Neural progenitor cell (in vitro differentiated cells): Measurements from ENCODE around the gene INMT. TPM values are rescaled to one million over a fixed set of nuclear protein-coding genes. Genes with fewer than 3 reads are reported as not detected.

Source experiments
- DNase-seq: peaks from one replicate; pipeline ENCODE4 v3.0.0-alpha.2; 2016; ENCODE audit warnings: low spot score
- H2AFZ ChIP-seq: fragments of 200-600 bp; sonication (generic); replicated peaks from 2 replicates; pipeline ENCODE4 v1.6.1; 2016; ENCODE audit warnings: antibody characterized with exemption
- H3F3A ChIP-seq: fragments of 200-600 bp; sonication (generic); 2 replicates; pipeline ENCODE4 v1.6.1; 2016; ENCODE audit warnings: antibody characterized with exemption, low read depth
- H3K27ac ChIP-seq: fragments of 200-600 bp; sonication (generic); 2 replicates; pipeline ENCODE4 v1.5.1; 2016; ENCODE audit warnings: mild to moderate bottlenecking
- H3K27me3 ChIP-seq: fragments of 200-600 bp; sonication (generic); 2 replicates; pipeline ENCODE4 v1.6.1; 2016; ENCODE audit warnings: mild to moderate bottlenecking, moderate library complexity
- H3K36me3 ChIP-seq: fragments of 200-600 bp; sonication (generic); 2 replicates; pipeline ENCODE4 v1.5.1; 2016
- H3K4me1 ChIP-seq: fragments of 200-600 bp; sonication (generic); 2 replicates; pipeline ENCODE4 v1.6.1; 2016; ENCODE audit warnings: mixed run types
- H3K4me2 ChIP-seq: fragments of 200-600 bp; sonication (generic); 2 replicates; pipeline ENCODE4 v1.6.1; 2016
- H3K4me3 ChIP-seq: fragments of 200-600 bp; sonication (generic); 2 replicates; pipeline ENCODE4 v1.5.1; 2016
- H3K79me2 ChIP-seq: fragments of 200-600 bp; sonication (generic); 2 replicates; pipeline ENCODE4 v1.6.1; 2016; ENCODE audit warnings: low read depth
- H3K9ac ChIP-seq: fragments of 200-600 bp; sonication (generic); 2 replicates; pipeline ENCODE4 v1.6.1; 2016
- H3K9me3 ChIP-seq: fragments of 200-600 bp; sonication (generic); 2 replicates; pipeline ENCODE4 v1.5.1; 2016; ENCODE audit warnings: low read depth
- H4K20me1 ChIP-seq: fragments of 200-600 bp; sonication (generic); 2 replicates; pipeline ENCODE4 v1.6.1; 2016; ENCODE audit warnings: low read depth
- H3K27ac Mint-ChIP-seq: 3 replicates; pipeline ENCODE4 v1.8.0; 2021; ENCODE audit warnings: mixed read lengths
- H3K27me3 Mint-ChIP-seq: 2 replicates; pipeline ENCODE4 v1.8.0; 2022; ENCODE audit warnings: low read depth, mild to moderate bottlenecking, inconsistent platforms, moderate library complexity, mixed read lengths; ENCODE audit not compliant: insufficient read depth
- H3K36me3 Mint-ChIP-seq: 3 replicates; pipeline ENCODE4 v1.8.0; 2021; ENCODE audit warnings: mixed read lengths
- H3K4me1 Mint-ChIP-seq: 3 replicates; pipeline ENCODE4 v1.8.0; 2021; ENCODE audit warnings: mixed read lengths
- H3K4me3 Mint-ChIP-seq: 3 replicates; pipeline ENCODE4 v1.8.0; 2021; ENCODE audit warnings: mild to moderate bottlenecking, moderate library complexity, mixed read lengths
- H3K9me3 Mint-ChIP-seq: 3 replicates; pipeline ENCODE4 v1.8.0; 2020; ENCODE audit warnings: mixed read lengths
- CTCF ChIP-seq: fragments of 200-600 bp; sonication (generic); IDR thresholded peaks from 2 replicates; pipeline ENCODE4 v1.5.1; 2017; ENCODE audit warnings: antibody characterized with exemption, mild to moderate bottlenecking
- EZH2 ChIP-seq: fragments of 200-600 bp; sonication (generic); IDR thresholded peaks from 2 replicates; pipeline ENCODE4 v1.6.1; 2017; ENCODE audit warnings: antibody characterized with exemption, mild to moderate bottlenecking, moderate library complexity
- EZH2phosphoT487 ChIP-seq: fragments of 200-600 bp; sonication (generic); IDR thresholded peaks from 2 replicates; pipeline ENCODE4 v1.6.1; 2017; ENCODE audit warnings: antibody characterized with exemption
- total RNA-seq: library from RNA; depleted of rRNA; stranded (reverse); fragments of >200 nt; gene quantifications from 2 replicates; pipeline ENCODE4 v1.2.3, GENCODE V29; 2015; ENCODE audit warnings: low replicate concordance

The INMT gene
- total RNA-seq, 1 donor from 2014 or later = 5.0 TPM

DNA sequence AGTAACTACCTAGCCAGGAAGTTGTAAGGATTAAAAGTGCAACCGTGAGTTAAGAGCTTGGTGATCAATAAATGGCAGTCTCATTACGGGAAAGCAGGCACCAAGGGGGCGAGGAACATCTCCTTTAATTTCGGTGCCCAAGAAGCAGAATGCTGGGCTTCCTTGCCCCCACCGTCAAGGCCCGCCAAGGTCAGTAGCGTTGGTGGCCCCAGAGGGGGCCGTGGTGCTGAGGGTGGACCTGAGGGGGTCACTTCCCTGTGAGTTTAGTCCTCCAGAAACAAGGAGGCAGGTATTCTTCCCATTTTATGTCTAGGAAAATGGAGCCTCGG is 18.9 kb downstream of the INMT start:
- peak overlapping the region; percentile 90 for H2AFZ ChIP-seq
- no peaks in the 10 kb centered on the region for H3K36me3 Mint-ChIP-seq
- no peak overlapping the region for H3K9ac ChIP-seq
- H3K27ac Mint-ChIP-seq = peak overlapping the region; percentile 50
- H3K4me3 Mint-ChIP-seq = peak overlapping the region; percentile 96
- H3K9me3 ChIP-seq = no peaks in the 10 kb centered on the region
- no peak for DNase-seq
- no peak overlapping the region for H3K27ac ChIP-seq
- peaks cover 3% of the 10 kb centered on the region for H3K27me3 Mint-ChIP-seq
- H3K4me1 ChIP-seq = peaks cover 3% of the 10 kb centered on the region
- H3K9me3 Mint-ChIP-seq = no peaks in the 10 kb centered on the region
- H3K36me3 ChIP-seq = no peaks in the 10 kb centered on the region
- no peaks in the 10 kb centered on the region for H3K27me3 ChIP-seq
- H3F3A ChIP-seq = no peaks in the 10 kb centered on the region
- TF ChIP-seq EZH2phosphoT487 = no peak
- no peak for TF ChIP-seq CTCF
- TF ChIP-seq EZH2 = no peak
- H3K4me3 ChIP-seq = peak overlapping the region; percentile 84
- H3K4me2 ChIP-seq = peak overlapping the region; percentile 78
- peaks cover 12% of the 10 kb centered on the region for H3K79me2 ChIP-seq
- no peaks in the 10 kb centered on the region for H4K20me1 ChIP-seq
- H3K4me1 Mint-ChIP-seq = peaks cover 13% of the 10 kb centered on the region

GRCh38 chr7:30771174-30771879 is 19.4 kb downstream of the INMT start, which contains the start of gene MINDY4:
Gene MINDY4, plus strand, starts transcription at chr7:30771417. Its CDS starts 77 bp downstream, at chr7:30771494.
- Histone ChIP-seq H3K9ac (peak within 1 kb of the TSS; percentile 36), H3K4me1 (peaks cover 3% of the 10 kb centered on the region), H3K4me2 (peak within 1 kb of the TSS; percentile 78), H3K79me2 (peaks cover 12% of the 10 kb centered on the region), H3K27ac (no peak within 1 kb of the TSS), H3K27me3 (no peaks in the 10 kb centered on the region), H2AFZ (peak within 1 kb of the TSS; percentile 90), H3F3A (no peaks in the 10 kb centered on the region), H3K4me3 (peak within 1 kb of the TSS; percentile 84), H3K9me3 (no peaks in the 10 kb centered on the region), H4K20me1 (no peaks in the 10 kb centered on the region), H3K36me3 (no peaks in the 10 kb centered on the region)
- Mint-ChIP-seq H3K4me1 (peaks cover 13% of the 10 kb centered on the region), H3K27ac (peak within 1 kb of the TSS; percentile 87), H3K36me3 (no peaks in the 10 kb centered on the region), H3K4me3 (peak within 1 kb of the TSS; percentile 96), H3K27me3 (peaks cover 3% of the 10 kb centered on the region), H3K9me3 (no peaks in the 10 kb centered on the region)
- TF ChIP-seq EZH2phosphoT487 (no peak), CTCF (peak; percentile 18)
- DNase-seq = peak; percentile 91

GRCh38 chr7:30771880-30772425 is 20.0 kb downstream of the INMT start:
- peaks cover 3% of the 10 kb centered on the region for H3K27me3 Mint-ChIP-seq
- Histone ChIP-seq H3F3A (no peaks in the 10 kb centered on the region), H3K9me3 (no peaks in the 10 kb centered on the region), H4K20me1 (no peaks in the 10 kb centered on the region), H3K27me3 (no peaks in the 10 kb centered on the region), H3K4me1 (peaks cover 3% of the 10 kb centered on the region), H3K27ac (no peak overlapping the region), H3K4me2 (peak overlapping the region; percentile 78), H3K4me3 (peak overlapping the region; percentile 84), H3K36me3 (no peaks in the 10 kb centered on the region), H3K9ac (peak overlapping the region; percentile 36), H3K79me2 (peaks cover 12% of the 10 kb centered on the region), H2AFZ (peak overlapping the region; percentile 90)
- peak overlapping the region; percentile 96 for H3K4me3 Mint-ChIP-seq
- no peaks in the 10 kb centered on the region for H3K36me3 Mint-ChIP-seq
- H3K27ac Mint-ChIP-seq = peak overlapping the region; percentile 87
- peak; percentile 19 for DNase-seq
- H3K9me3 Mint-ChIP-seq = no peaks in the 10 kb centered on the region
- H3K4me1 Mint-ChIP-seq = peaks cover 13% of the 10 kb centered on the region
- TF ChIP-seq EZH2 (no peak), EZH2phosphoT487 (no peak), CTCF (no peak)
